Body of pancreas (tissue), 4 donors: ENCODE results near the gene ZNF184. TPM values are rescaled to one million over a fixed set of nuclear protein-coding genes. Genes with fewer than 3 reads are reported as not detected.

Experiments
- ATAC-seq: fragments of 150-250 bp; one replicate; pipeline ENCODE4 v1.9.1; 2016
- DNase-seq, 4 donors: peaks; one replicate each; pipeline ENCODE4 v3.0.0-alpha.2; 2019
- H3K27ac ChIP-seq, 4 donors: fragments of 200-600 bp; sonication (generic); 1 replicate in 3 of 4; 2 replicates in 1 of 4; pipeline versions ENCODE4 v1.5.1 to v1.6.1; 2016 to 2019; ENCODE audit warnings: mild to moderate bottlenecking in 1 of 4, mixed read lengths in 1 of 4, moderate library complexity in 1 of 4
- H3K27me3 ChIP-seq, 2 donors: fragments of 200-600 bp; sonication (generic); one replicate each; pipeline ENCODE4 v1.6.0; 2016; ENCODE audit warnings: mild to moderate bottlenecking in 1 of 2
- H3K36me3 ChIP-seq, 2 donors: fragments of 200-600 bp; sonication (generic); replicated peaks in 1 of 2; 2 replicates each; pipeline ENCODE4 v1.5.1; 2016; ENCODE audit warnings: low read depth in 2 of 2; ENCODE audit not compliant: insufficient read depth in 1 of 2
- H3K4me1 ChIP-seq: fragments of 200-600 bp; sonication (generic); one replicate; pipeline ENCODE4 v1.6.0; 2016
- H3K4me3 ChIP-seq, 2 donors: fragments of 200-600 bp; sonication (generic); 1 replicate in 1 of 2; 2 replicates in 1 of 2; pipeline ENCODE4 v1.5.1; 2016 to 2019
- H3K9me3 ChIP-seq, 3 donors: fragments of 200-600 bp; sonication (generic); 1 replicate in 2 of 3; 2 replicates in 1 of 3; pipeline ENCODE4 v1.5.1; 2016
- POLR2A ChIP-seq, 3 donors: fragments of 450-650 bp; IDR thresholded peaks; one replicate each; pipeline ENCODE4 v1.6.1; 2016; ENCODE audit warnings: antibody characterized with exemption in 3 of 3, mild to moderate bottlenecking in 2 of 3
- WGBS, 2 donors: methylation state at CpG; one replicate each; pipeline ENCODE4 v1.1.5; 2017; 5-methylcytosine and 5-hydroxymethylcytosine counted together
- intact Hi-C: fragments of 100-400 bp; cut with DNase I; formaldehyde crosslinking; loops from one replicate; pipeline ENCODE4 v1.15.1; 2023
- small RNA-seq: library from RNA; depleted of rRNA; stranded (forward); fragments of <200 nt; gene quantifications from one replicate; pipeline ENCODE3, GENCODE V24; 2016
- total RNA-seq, 2 donors: library from RNA; depleted of rRNA; stranded (reverse); fragments of >200 nt; gene quantifications; one replicate each; pipeline ENCODE4 v1.1.0, GENCODE V29; 2016
- TF ChIP-seq, protein P1 (sequence below), 7 experiments: fragments of 450-650 bp in 4 of 7; fragments of 200-600 bp in 3 of 7; sonication (generic) in 3 of 7; IDR thresholded peaks; one replicate each; pipeline ENCODE4 v1.5.1; 2016 to 2019; ENCODE audit warnings: antibody characterized with exemption in 7 of 7

Gene ZNF184
- total RNA-seq, 2 donors from 2014 or later, result 2.3 to 4.9 TPM

DNA sequence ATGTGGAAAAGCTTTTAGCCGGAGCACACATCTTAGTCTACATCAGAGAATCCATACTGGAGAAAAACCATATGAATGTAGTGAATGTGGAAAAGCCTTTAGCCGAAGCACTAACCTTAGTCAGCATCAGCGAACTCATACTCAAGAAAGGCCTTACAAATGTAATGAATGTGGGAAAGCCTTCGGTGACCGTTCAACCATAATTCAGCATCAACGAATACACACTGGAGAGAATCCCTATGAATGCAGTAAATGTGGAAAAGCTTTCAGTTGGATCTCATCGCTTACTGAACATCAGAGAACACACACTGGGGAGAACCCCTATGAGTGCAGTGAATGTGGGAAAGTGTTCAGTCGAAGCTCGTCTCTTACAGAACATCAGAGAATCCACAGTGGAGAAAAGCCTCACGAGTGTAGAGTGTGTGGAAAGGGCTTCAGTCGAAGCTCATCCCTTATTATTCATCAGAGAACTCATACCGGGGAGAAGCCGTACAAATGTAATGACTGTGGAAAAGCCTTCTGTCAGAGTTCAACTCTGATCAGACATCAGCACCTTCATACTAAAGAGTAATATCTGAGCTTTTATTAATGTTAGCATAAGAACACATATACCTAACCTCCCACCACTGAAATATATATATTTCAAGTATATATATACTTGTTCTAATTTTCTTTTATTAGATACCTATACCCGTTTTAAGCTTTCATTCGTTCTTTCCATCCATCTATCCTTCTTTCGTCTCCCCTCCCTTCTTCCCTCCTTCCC, 71.8 kb downstream of the ZNF184 start:
- Histone ChIP-seq H3K4me1 (no peaks in the 10 kb centered on the region), H3K27ac (no peak overlapping the region), H3K9me3 (peaks cover 0 to 11% (median 3%) of the 10 kb centered on the region in 3 donors), H3K27me3 (no peaks in the 10 kb centered on the region), H3K36me3 (peaks cover 0 to 2% of the 10 kb centered on the region in 2 donors), H3K4me3 (no peak overlapping the region)
- intact Hi-C loops, result no loop called here
- 92 to 93% methylated on average over 16 of the region's 16 CpGs for WGBS, 2 donors
- TF ChIP-seq POLR2A (IDR thresholded peaks at IDR 0.05), result no peak
- TF ChIP-seq, protein P1, sequence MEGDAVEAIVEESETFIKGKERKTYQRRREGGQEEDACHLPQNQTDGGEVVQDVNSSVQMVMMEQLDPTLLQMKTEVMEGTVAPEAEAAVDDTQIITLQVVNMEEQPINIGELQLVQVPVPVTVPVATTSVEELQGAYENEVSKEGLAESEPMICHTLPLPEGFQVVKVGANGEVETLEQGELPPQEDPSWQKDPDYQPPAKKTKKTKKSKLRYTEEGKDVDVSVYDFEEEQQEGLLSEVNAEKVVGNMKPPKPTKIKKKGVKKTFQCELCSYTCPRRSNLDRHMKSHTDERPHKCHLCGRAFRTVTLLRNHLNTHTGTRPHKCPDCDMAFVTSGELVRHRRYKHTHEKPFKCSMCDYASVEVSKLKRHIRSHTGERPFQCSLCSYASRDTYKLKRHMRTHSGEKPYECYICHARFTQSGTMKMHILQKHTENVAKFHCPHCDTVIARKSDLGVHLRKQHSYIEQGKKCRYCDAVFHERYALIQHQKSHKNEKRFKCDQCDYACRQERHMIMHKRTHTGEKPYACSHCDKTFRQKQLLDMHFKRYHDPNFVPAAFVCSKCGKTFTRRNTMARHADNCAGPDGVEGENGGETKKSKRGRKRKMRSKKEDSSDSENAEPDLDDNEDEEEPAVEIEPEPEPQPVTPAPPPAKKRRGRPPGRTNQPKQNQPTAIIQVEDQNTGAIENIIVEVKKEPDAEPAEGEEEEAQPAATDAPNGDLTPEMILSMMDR (IDR thresholded peaks at IDR 0.05), result no peak
- DNase-seq, result no peak
- ATAC-seq, result no peak

Small RNAs within 50 kb of the gene (small RNA-seq; reads per million reads assigned to genes)
- gene AL021918.1 (not detected), gene AL021918.2 (not detected), gene MCFD2P1 (not detected)

Other genes starting within 250 kb of the ZNF184 start
- gene PRSS16, start 225.4 kb downstream of the ZNF184 start, total RNA-seq, result 10 to 100 TPM; 10.9 to 43.8 TPM
- not detected for gene POM121L2, start 160.8 kb downstream of the ZNF184 start, total RNA-seq
- 1 to 10 TPM in 1 of 2 donors, under 1 TPM in 1; 0.33 to 3.1 TPM for gene ZNF391, start 84.3 kb downstream of the ZNF184 start, total RNA-seq